ENCODE data around the gene SHD.
"Not testable (repeated sequence)": the region's sequence is repeated elsewhere in the genome, so short reads cannot be mapped to it uniquely, and the experiment has no call there.

Gene SHD

DNA sequence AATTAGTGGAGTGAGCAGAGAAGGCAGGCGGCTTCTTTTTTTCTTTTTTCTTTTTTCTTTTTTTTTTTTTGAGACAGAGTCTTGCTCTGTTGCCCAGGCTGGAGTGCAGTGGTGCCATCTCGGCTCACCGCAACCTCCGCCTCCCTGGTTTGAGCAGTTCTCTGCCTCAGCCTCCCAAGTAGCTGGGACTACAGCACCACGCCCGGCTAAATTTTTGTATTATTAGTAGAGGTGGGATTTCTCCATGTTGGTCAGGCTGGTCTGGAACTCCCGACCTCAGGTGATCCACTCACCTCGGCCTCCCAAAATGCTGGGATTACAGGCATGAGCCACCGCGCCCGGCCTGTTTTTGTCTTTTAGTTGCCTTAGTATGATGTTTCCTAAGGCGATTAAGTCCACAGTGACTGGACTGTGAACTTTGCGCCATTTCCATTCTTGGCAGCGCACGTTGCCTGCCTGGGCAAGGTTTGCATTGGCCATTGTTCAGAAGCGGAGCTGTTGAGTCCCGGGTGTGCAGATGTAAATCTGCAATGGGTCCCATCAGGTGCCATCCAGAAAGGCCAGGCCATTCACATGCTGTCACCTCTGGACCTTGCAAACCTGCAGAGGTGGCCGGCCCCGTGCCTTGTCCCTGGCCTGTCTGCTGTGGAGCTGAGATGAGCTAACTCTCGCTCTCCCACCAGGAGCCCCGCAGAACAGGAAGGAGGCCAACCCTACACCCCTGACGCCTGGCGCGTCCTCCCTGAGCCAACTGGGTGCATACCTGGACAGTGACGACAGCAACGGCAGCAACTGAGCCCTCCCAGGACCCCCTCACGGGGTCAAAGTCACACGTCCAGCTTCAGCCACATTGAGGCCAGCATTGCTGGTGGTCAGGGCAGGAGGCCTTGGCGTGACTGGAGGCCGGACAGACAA, 10.9 kb upstream of the SHD start:
- no peak for DNase-seq

DNA sequence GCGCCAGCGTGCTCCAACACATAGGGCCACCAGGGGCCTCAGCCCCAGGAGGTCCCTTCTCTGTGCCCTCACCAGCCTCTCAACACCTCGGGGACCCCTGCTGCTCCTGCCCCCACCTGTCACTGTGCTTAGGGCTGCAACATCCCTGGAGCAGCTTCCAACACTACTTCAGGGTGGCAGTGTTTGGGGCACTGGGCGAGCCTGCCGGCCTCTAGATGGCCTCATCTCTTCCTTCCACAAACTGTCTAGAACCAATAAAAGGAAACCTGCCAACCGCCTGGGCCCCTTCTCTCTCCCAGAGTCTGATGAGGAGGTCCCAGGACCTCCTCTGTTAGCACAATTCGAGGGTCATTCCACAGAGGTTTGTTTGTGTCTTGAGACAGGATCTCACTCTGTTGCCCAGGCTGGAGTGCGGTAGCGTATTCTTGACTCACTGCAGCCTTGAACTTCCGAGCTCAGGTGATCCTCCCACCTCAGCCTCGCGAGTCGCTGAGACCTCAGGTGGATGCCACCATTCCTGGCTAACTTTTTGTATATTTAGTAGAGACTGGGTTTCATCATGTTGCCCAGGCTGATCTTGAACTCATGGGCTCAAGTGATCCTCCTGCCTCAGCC, 10.1 kb upstream of the SHD start:
- no peak for DNase-seq

DNA sequence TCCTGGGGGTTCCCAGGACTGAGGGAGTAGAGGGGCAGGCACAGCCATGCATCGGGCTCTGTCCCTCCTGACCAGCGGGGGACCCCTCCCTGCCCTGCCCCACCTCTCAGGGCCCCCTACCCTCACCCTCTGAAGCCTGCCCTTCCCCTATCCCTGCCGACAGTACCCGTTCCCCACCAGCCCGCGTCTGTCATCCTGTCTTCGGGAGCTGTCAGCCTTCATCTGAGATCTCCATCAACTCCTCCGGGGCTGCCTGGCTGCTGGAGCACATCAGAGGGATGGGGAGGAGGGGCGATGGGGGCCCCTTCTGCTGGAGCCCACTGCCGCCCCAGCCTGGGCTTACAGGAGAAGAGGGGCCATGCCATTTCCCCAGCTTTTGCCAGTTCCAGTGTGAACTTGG, 6.2 kb upstream of the SHD start:
- DNase-seq, result no peak

DNA sequence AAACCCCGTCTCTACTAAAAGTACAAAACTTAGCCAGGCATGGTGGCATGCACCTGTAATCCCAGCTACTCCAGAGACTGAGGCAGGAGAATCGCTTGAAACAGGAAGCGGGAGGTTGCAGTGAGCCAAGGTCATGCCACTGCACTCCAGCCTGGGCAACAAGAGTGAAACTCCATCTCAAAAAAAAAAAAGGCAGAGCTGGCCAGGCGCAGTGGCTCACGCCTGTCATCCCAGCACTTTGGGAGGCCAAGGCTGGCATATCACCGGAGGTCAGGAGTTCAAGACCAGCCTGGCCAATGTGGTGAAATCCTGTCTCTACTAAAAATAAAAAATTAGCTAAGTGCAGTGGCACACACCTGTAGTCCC, 4.8 kb upstream of the SHD start:
- not testable (repeated sequence) for DNase-seq

DNA sequence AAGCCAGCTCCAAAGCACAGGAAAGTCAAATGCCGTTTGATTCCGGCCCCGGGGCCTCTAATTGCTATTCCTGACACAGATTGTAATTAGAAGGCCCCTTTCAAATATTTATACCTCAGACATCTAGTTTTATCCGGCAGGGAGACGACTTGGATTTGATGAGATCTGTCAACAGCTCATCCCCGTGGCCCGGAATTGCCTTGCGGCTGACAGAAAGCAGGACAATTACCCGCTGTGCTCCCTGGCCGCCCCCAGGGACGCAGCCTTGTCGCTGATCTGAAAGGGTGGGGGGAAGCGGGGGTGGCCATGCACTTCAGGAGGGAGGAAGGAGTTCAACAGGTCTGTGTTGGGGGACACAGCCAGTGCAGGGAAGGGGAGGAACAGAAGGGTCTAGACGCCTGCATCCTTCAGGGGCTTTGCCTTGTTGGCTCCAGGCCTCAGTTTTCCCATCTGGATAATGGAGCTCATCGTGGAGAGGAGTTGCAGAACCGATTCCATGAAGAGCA, 1.8 kb upstream of the SHD start:
- DNase-seq, result no peak

DNA sequence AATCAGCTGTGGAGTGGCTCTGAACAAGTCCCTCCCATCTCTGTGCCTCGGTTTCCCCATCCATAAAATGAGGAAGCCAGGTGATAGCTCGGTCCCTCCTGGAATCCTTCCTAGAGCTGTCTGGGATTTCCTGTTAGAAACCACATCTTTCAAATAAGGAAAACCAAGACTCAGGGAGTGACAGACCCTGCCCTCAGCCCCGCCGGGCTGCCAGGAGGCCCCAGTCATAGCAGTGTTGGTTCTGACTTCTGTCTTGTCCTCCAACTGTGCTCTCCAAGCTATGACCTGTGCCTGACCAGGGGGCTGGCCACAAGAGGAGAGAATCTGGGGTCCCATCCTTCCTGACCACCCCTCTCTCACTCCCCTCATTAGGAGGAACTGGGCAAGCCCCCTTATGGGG, 1.1 kb upstream of the SHD start:
- DNase-seq, result no peak

DNA sequence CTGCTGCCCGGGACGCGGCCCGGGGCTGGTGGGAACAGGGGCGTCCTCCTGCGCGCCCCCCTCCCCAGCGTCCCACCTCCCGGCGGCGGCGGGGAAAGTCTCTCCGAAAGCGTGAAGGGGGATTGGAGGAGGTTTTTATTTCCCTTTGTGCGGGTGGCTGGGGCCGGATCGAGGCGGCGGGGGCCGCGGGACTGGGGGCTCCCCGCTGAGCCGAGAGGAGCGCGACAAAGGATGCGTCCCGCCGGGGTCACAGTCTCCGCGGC, 132 bp downstream of the SHD start:
- no peak for DNase-seq

DNA sequence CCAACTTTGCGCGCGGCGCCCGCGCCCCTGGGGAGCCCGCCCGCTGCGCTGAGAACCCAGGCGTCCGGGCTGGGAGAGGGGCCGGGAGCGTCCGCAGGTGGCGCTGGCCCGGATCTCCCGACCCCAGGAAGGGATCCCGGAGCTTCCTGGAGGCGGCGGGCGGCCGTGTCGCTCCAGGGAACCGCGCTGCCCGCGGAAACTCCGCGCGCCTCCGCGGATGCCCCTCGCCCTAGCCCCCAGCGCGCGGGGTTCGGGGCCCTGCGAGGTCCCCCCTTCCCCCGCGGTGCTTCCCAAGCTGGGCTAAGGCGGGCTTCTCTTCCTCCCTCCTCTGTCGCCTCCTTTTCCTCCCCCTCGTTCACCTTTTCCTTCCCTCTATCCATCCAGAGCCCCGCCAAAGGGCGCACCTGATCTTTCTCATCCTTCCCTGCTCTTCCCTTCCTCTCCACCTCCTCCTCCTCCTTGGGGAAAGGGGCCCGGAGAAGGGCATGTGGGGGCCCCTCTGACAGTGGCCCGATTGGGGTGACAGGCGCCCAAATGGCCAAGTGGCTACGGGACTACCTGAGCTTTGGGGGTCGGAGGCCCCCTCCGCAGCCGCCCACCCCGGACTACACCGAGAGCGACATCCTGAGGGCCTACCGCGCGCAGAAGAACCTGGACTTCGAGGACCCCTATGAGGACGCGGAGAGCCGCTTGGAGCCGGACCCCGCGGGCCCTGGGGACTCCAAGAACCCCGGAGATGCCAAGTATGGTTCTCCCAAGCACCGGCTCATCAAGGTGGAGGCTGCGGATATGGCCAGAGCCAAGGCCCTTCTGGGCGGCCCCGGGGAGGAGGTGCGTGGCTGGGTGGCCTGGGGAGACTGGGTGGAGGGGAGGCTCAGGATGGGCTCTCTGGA, 710 bp downstream of the SHD start:
- no peak for DNase-seq

DNA sequence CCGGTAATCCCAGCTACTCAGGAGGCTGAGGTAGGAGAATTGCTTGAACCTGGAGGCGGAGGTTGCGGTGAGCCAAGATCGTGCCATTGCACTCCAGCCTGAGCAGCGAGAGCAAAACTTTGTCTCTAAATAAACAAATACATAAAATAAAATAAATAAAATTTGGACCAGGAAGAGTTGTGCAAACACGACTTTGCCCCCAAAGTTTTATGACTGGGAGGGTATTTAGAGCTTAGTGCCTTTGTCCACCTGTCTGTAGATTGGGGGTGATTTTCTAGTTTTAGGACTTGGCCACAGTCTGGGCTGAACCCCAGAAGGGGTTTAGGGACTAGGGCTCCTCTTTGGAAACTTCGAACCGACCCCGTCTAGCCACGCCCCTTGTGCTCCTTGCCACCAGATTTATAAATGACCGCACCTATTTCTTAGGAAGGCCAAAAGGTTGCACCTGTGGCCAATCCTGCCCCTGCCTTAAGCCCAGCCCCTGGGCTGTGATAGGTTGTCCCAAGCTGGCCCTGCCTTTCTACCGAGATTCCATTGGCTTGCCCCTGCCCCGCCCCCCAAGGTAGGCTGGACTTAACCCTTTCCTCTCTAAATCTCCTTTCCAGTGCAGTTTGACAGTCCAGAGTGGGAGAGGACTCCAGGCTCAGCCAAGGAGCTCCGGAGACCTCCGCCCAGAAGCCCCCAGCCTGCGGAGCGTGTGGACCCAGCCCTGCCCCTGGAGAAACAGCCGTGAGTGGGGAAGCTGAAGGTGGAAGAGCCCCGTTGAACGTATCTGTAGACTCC, 5.3 kb downstream of the SHD start:
- no peak for DNase-seq

DNA sequence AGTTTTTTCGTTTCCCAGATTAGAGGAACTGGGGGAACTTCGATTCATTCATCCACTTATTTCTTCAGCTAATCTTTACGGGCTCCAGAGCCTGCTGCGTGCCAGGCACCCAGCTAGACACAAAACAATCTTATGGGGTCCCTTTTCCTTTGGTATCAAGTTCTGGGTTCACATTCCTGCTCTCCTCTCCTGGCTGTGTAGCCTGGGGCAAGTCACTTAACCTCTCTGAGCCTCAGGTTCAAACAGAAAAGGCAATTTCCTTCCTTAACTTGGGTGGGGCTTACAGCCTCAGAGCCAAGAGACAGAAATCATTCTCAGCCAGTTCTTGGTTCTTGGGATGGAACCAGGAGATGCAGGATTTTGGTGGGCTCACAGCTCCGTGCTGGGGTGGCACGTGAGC, 5.9 kb downstream of the SHD start:
- no peak for DNase-seq

DNA sequence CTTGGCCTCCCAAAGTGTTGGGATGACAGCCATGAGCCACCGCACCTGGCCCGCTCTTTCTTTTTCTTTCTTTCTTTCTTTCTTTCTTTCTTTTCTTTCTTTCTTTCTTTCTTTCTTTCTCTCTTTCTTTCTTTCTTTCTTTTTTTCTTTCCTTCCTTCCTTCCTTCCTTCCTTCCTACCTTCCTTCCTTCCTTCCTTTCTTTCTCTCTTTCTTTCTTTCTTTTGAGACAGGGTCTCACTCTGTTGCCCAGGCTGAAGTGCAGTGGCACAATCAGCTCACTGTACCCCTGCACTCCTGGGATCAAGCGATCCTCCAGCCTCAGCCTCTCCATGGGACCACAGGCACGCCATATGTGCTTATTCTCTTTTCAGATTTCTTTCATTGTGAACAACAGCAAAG, 7.1 kb downstream of the SHD start:
- not testable (repeated sequence) for DNase-seq

DNA sequence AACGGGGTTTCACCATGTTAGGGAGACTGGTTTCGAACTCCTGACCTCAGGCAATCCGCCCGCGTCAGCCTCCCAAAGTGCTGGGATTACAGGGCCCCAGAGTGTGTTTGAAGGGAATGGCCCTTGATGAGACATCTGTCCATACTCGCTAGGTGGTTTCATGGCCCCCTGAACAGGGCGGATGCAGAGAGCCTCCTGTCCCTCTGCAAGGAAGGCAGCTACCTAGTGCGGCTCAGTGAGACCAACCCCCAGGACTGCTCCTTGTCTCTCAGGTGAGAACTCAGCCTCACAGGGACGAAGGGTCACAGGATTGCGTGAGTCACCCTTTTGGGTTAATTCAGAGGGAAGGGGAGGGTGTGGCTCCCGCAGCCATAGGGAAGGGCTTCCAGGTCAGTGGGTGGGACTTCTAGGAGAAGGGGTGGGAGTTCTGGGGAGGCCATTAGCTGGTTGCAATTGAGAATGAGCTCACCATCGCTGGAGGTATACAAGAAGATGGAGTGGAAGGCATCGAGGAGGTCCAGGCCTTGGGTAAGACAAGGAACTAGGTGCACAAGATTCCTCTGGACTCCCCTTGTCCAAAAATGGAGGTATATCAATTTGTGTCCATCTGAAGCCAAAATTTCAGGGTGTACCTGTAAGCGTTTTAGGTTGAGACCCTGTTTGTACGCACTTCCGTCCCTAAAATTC, 9.2 kb downstream of the SHD start:
- DNase-seq, result no peak

DNA sequence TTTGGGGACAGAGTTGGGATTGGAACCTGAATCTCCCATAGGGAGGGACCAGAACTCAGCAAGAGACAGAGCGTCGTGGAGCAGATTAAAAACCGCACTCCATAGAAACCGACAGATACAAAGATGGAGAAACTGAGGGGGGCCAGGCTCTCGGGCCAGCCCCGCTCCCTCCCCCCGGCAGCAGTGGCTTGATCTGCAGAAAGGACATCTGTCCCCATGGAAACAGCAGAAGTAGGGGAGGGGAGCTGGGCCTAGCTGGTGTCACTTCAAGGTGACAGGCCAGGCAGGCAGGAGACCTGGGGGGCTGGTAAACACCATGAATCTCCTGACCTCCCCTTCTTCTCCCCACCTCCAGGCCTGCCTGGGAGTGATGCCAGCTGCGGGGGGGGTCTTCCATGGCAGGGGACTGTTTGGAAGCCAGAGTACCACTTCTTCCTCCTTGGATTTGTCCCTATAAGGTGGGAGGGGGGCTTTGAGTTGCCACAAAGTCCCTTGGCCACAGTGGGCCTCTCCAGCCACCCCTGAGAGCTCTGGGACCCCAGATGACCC, 12.2 kb downstream of the SHD start:
- no peak for DNase-seq

DNA sequence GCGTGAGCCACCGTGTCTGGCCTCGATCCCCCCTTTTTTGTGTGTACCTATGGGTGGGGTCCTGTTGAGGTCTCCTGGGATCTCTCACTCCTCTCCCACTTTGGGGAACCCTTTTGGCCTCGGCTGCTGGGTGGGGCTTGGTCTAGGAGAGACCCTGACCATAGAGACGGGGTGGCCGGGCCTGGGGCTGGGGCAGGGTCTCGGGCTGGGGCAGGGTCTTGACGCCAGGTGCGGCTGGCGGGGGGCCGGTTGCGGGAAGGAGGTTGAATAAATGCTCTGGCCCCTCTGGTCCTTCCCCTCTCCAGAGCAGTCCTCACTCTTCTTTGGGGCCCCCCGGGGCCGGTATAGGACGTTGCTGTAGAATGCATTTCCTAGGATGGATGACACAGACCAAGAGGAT, 13.4 kb downstream of the SHD start:
- no peak for DNase-seq

DNA sequence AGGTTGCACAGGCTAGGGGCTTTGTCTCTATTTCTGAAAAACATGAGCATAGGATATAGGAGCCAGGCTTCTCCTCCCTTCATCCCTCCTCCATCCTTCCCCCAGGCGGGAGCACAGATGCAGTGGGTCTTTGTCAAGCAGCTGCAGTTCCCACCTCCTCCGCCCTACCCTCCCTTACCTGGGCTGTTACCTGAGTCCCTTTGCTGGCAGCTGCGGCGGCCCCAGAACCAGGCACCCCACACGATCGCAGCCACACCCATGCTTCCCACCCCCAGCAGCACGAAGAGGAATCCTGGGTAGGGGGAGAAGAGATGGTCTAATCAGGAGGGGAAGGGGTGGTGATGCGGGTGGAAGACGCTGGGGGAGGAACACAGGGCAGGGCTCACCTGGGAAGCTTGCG, 15.3 kb downstream of the SHD start:
- no peak for DNase-seq

DNA sequence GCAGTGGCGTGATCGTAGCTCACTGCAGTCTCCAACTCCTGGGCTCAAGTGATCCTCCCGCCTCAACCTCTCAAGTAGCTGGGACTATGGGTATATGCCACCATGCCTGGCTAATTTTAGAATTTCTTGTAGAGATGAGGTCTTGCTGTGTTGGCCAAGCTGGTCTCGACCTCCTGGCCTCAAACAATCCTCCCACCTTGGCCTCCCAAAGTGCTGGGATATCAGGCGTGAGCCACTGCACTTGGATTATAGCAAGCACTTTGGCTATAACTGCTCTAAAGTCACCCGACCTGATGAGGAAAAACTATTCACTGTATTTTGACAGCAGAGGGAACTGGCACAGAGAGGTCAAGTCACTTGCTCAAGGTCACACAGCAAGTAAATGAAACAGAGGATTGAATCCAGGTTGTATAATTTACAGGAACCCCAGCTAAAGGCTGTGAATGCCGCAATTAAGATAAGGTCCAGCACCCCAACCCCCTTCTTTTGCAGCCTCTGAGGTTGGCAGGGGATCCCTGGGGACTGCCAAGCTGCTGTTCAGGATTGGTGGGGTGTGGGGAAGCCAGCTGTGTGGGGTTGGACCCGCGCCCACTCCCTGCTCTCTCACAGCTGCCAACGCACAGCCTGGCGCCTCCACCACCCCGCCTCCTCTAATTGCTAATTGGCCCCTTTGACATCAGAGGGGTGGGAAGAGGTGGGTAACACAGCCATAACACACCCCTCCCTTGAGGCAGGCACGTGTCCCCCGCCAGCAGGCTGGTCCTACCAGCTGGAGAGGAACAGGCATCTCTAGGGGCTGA, 17.1 kb downstream of the SHD start:
- no peak for DNase-seq

DNA sequence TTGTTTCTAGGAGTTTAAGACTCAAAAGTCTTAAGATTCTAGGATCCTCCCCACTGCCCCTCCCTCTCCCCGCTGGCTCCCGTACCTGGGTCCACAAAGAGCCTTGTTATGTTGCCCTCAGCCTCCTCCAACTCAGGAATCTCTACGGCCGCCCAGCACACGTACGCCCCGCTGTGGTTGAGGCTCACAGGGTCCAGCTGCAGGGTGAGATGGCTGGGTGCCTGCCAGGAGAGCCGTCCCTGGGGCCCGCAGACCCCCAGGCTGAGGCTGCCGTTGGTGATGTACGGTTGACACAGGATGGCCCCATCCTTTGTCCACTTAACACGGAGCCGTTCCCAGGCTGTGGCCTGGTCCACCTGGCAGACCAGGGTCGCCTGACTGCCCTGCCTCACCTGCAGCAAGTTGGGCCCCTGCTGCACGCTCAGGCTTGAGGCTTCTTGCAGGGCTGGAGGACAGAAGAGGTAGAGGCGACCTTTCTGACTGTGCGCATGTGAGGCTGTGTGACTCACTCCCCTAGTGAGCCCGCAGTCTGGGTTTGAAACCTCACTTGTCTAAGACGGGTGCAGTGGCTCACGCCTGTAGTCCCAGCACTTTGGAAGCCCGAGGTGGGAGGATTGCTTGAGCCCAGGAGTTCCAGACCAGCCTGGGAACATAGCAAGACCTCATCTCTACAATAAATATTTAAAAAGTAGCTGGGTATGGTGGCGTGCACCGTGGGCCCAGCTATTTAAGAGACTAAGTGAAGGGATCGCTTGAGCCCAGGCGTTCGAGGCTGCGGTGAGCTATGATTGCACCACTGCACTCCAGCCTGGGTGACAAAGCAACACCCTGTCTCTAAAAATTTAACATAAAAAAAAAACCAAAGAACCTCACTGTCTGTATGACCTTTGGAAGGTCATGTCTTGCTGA, 19.1 kb downstream of the SHD start:
- no peak for DNase-seq

DNA sequence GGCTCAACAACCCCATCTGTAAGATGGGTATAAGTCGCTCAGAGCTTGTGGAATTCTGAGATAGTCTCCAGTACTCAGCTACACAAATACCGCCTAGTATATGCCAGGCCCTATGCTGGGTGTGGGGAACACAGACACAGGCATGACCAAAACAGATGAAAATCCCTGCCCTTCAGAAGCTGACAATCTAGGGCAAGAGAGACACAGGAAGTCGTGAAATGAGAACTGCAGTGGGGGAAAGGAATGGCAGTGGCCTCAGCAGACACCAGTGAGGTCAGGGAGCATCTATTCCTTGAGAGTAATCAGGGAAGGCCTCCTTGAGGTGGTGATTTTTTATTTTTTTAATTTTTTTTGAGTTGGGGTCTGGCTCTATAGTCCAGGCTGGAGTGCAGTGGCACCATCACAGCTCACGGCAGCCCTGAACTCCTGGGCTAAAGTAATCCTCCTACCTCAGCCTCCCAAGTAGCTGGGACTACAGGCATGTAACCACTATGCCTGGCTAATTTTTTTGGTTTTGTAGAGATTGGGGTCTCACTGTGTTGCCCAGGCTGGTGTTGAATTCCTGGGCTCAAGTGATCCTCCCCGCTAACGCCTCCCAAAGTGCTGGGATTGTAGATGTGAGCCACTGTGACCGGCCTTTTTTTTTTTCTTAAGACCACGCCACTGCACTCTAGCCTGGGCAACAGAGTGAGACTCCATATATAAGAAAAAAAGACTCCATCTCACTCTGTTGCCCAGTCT, 19.9 kb downstream of the SHD start:
- no peak for DNase-seq

DNA sequence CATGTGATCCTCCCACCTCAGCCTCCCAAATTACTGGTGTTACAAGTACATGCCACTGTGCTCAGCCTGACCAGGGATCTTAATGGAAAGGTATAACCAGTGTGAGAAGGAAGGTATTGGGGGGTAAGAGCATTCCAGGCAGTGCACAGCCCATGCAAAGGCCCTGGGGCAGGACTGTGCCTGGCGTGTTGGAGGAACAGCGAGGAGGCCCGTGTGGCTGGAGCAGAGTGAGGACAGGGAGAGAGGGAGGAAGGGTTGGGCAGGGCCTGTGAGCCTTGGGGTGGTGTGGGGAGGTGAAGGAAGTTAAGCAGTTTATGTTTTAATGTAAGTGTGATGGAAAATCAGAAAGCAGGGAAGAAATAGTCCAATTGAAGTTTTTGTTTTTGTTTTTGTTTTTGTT, 21.5 kb downstream of the SHD start:
- no peak for DNase-seq

All from activated CD4-positive, alpha-beta T cell treated with anti-CD3 and anti-CD28 coated beads, Interleukin-2, amount 50 U/mL, for 4 hours (primary cell).